GM18499 (cell line): ENCODE data around the gene ACBD6.

Source experiments
- ATAC-seq: cut with Tn5 transposase; IDR thresholded peaks from one replicate; pipeline ENCODE4 v1.9.1; 2021; ENCODE audit warnings: moderate number of reproducible peaks; ENCODE audit not compliant: insufficient read depth, unreplicated experiment

The ACBD6 gene

DNA sequence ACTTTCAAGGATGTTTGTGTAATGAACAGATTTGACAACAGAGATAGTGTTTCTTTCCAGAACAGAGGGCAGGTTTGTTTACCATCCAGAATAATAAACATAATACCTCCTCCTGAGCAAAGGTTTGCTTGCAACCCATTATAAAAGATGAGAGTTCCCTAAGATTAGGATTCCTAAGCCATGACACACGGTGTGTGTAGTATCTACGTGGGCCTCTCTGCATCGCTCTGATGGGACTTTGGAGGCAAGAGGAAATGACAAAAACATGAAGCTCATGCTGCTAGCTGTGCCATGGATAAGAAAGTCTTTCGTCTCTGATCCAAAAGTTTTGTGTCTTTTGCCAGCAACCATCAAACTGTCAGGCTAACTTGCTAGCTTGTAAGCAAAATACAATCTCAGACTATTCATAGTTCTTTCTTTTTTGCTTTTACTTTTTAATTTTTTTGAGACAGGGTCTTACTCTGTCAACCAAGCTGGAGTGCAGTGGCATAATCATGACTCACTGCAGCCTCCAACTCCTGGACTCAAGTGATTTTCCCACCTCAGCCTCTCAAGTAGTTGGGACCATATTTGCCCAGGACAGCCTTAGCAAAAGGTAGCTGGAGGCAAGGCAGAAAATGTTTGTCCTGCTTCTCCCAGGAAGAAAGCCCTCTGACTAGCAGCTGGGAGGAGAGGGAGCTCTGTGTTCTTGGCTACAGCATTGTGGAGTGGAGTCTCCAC, 191.2 kb downstream of the ACBD6 start:
- ATAC-seq, result no peak

DNA sequence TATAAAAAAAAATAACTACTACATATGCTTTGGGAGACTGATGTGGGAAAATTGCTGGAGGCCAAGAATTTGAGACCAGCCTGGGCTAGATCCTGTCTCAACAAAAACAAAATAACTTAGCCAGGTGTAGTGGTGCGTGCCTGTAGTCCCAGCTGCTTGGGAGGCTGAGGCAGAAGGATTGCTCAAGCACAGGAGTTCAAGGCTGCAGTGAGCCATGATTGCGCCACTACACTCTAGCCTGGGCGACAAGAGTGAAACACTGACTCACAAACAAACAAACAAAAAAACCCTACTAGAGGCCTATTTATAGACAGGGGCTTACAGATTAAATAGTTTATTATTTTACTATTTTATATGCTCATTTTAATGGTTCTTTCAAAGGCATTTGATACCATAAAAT, 192.3 kb downstream of the ACBD6 start:
- ATAC-seq, result no peak

DNA sequence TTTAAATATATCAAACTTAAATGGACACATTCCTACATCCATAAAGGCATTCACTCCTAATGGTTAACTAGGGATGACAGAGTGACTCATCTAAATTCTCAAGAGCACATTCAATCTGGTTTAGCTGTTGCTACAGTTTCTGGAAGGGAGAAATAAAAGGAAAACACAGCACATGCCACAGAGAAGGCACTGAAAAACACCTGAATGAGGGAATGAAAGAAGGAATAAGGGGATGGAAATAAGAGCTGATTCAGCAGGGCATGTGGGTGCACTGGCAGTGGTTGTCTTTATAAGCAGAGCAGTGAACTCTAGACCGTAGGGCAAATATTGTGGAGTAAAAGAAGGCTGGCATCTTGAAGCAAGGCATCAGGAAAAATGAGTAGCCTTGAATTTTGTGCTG, 193.0 kb downstream of the ACBD6 start:
- ATAC-seq, result no peak

DNA sequence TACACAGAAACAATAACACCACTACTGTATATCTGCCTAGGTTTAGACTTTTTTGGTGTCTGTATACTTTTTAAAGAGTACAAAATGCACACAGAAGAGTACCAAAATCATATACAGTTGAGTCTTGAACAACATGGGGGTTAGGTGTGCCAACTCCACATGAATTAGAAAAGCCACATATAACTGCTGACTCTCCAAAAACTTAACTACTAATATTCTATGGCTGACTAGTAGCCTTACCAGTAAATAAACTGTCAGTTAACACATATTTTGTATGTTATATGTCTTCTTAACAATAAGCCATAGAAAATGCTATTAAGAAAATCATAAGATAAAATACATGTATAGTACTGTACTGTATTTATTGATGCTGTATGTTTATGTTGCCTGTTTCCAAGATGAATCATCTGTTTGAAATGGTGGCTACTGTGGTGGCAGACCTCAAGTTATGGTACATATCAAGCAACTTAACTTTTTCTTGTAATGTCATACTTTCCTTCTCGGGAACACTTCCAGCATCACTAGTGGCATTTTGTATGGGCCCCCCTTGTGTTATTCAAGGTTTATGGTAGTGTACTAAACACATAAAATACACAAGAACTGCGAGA, 201.1 kb downstream of the ACBD6 start:
- ATAC-seq, result no peak

DNA sequence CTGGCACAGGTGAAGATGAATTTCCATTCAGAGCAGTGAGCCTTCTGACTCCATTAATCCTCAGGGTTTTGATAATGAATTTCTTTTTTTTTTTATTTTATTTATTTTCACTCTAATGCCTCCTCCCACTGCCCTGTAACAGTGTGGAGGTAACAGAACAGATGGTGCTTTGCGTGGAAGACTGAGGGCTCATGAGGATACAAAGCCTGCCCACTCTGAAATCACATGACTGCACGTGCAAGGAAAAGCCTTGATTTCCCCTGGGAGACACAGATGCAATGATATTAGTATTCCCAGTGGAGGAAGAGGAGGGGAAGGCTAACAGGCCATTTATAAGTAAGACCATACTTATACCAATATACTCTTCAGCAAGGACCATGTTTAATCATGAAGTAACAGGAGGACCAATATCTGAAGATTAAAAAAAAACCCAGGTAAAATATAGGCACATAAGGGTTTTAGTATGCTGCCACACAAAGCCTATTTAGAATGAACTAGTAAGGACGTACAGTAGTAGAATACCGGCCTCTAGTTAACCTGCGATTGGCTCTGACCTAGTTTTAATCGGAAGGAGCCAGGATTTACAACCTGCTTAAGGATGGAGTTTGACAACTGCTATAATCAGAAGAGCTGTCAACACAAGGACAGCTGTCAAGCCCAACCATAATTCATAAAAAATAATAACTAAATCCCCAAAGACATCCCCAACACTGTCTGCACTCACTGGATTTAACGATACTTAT, 202.7 kb downstream of the ACBD6 start:
- no peak for ATAC-seq

DNA sequence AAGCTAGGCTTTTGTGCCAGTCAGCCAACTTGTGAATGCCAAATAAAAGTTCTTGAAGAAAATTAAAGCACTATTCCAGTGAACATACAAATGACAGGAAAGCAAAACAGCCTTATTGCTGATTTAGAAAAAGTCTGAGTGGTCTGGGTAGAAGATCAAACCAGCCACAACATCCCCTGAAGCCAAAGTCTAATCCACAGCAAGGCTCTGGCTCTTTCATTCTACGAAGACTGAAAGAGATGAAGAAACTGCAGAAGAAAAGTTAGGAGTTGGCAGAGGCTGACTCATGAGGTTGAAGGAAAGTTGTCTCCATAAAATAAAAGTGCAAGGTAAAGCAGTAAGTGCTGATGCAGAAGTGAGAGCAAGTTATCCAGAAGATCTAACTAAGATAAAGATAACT, 206.4 kb downstream of the ACBD6 start:
- no peak for ATAC-seq

DNA sequence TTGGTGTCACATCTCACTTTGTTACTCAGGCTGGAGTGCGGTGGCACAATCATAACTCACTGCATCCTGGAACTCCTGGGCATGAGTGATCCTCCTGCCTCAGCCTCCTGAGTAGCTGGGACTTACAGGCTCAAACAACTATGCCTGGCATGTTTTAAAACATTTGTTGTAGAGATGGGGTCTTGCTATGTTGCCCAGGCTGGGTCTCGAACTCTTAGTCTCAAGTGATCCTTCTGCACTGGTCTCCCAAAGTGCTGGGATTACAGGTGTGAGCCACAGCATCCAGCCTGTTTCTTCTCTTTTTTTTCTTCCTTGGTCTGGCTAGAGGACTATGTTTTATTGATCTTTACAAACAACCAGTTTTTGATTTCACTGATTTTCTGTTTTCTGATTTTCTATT, 207.7 kb downstream of the ACBD6 start:
- no peak for ATAC-seq

DNA sequence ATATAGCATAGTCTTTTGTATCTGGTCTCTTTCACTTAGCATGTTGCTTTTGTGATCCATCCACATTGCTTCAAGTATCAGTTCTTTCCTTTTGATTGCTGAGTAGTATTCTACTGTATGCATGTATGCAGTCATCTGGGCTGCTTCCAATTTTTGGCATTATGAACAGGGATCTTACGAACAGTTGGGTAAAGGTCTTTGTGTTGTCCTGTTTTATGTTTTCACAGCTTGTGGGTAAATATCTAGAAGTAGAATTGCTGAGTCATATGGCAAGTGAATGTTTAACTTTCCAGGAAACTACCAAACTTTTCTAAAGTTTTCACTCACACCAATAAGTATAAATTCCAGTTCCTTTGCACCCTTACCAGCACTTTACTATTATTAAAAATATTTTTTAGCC, 211.4 kb downstream of the ACBD6 start:
- ATAC-seq, result no peak

DNA sequence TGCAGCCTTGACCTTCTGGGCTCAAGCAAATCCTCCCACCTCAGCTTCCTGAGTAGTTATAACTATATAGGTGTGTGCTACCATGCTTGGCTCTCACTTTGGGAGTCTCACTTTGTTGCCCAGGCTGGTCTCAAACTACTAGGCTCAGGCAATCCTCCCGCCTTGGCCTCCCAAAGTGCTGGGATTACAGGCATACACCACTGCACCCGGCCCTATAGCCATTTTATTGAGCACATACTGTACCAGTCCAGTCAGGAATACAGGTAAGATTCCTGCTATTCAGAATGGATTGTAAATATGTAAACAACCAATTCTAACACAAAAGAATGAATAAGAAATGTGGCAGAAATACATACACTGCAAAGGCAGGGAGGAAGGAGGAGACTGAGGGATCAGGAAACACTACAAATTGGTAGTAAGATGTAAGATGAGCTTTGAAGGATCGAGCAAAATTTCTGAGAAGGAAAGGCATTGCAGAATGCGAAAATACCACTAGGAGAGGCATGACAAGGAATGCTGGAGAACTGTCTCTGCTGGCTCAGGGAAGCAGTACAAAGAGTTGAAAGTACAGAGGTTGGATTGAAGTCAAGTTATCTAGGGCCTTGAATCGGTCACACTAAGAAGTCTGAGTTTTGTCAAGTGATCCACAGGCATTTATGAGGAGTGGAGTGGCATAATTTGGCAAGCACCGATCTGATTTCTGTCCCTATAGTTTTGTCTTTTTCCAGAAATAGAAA, 211.9 kb downstream of the ACBD6 start:
- no peak for ATAC-seq

DNA sequence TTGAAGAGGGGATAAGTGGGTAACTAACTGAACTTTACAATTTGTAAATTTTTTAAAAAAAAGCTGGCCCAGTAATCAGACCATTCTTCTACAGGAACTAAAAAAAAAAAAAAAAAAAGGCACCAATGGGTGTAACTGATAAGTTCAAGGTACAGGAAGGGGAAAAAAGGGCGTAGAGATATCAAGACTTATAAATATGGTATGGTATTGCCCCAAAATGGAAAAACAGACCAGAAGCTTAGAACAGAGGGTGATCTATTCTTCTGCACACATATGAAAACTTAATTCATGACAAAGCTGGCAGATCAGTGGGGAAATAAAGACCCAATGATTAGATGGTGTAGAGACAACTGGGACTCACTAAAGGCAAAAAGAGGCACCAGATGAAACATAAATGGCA, 213.4 kb downstream of the ACBD6 start:
- no peak for ATAC-seq

DNA sequence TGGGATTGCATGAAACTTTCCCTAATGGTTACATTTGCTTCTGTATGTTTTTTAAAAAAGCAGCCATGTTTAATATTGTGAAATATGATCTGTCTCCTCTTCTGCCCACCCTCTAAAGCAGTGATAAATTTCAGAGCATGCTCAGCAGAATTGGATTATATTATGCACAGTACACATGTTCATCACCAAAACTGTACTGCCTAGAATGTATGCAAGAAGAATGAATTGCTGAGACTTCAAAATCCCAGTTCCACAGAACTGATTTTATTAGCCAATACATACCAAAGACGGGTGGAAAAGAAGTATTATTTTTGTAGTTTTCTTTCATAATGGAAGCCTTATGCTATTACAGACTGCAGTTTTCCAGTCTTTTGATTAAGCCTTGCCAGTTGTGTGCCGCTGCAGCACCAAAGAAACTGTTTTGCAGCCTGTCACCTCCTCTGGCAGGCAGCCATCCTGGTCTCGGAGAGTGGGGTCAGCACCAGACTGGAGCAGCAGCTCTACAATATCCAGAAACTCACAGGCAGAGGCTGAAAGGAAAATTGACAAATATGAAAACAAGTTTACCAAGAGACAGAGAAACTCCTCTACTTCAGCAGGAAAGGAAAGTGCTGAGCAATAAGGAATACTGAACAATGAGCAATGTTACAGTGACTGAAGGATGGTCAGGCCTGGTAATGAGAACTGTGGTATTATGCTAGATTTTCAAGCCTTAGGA, 214.2 kb downstream of the ACBD6 start:
- no peak for ATAC-seq

DNA sequence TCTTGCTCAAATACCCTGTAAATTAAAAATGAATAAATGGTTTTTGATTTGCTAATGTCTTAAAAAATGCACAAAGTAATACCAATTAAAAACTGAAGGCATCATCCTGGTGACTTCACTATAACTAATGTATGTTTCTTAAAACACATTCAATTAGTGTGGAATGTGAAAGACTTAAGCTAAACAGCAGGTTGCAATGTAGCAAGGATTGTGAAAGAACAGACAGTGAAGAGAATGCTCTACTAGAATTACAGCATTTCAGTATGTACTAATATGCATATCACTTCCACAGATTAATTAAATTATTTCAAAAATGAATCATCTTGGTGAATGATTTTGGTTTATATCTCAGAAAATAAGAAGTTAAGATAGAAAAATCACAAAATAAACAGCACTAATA, 216.0 kb downstream of the ACBD6 start:
- no peak for ATAC-seq

DNA sequence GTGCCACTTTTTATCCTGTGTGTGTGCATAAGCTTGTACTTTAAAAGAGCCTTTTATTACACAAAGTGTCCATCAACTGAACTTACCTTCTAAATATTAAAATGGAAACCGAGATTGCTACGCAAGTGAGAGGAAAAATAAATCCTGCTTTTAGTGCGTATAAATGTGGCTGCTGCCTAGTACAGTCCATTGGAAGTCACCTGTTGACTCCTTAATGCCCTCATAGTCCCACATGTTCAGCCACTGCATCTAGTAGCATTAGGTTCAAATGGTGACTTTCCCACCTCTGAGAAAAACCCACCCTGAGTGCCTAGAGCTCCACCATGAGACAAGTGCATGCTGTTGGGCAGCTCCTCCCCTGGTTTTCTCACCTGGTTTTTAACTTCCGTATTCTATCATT, 219.3 kb downstream of the ACBD6 start:
- ATAC-seq, result no peak

DNA sequence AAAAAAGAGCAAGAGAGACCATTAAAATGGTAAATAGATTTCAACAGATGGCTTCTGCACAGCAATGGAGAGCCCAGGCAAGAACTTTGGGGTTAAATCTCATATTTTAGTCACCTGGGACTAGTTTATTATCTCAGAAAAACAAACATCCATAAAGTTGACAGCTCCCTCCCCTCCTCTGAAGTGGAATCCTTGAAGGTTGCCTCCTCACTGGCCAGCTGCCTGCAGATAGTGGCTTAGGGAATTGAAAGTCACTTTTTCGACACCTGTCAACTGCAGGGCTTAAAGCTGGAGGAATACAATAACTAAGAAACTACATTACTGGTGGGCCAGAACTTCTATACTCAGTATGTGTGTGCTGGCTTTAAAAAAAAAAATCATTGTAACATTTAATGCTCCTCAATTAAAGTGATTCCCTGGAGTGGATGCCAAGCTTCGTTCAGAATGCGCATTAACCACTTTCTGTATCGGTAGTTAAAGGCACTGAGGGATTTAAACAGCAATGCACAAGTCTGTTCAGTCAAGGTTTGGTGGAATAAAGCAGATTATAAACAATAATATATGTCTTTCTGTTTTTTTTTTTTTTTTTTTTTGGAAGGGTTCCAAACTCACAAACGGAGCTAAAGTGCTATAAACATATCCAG, 219.9 kb downstream of the ACBD6 start:
- ATAC-seq, result no peak

DNA sequence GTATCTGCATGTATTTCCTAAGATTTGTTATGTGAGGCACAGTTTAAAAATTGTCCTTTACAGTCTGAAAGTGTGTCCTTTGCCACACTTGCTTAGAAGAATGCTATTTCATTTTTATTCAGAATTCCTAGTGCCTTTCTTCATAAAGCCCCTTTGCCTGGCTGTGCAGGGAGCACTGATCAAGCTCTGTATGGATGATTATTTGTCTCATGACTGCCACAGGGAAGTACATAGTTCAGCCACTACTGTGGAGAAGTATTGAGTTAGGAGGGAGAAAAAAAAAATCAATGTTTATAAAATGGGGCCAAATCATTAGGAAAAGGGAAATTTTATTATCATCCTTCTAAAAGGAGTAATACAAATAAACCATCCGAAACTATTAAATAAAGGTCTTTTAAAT, 220.9 kb downstream of the ACBD6 start:
- ATAC-seq, result no peak

DNA sequence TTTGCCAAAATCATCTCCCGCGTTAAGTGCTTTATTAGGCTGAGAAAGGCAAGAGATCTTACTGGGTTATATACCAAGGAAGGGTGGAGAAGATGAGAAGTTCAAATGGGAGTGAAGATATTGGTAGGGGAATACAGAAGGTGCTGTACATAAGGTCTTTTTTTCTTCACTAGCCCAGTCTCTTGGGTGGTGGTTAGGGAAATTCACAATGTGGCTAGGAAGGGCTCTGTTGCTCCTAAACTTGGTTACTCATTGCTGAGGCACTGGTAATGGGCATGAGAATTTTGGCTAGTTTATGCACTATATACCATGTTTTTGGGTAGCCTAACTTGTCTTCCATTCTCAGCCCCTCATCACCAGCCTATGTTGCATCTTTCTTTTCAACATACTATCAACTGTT, 221.8 kb downstream of the ACBD6 start:
- ATAC-seq, result no peak

DNA sequence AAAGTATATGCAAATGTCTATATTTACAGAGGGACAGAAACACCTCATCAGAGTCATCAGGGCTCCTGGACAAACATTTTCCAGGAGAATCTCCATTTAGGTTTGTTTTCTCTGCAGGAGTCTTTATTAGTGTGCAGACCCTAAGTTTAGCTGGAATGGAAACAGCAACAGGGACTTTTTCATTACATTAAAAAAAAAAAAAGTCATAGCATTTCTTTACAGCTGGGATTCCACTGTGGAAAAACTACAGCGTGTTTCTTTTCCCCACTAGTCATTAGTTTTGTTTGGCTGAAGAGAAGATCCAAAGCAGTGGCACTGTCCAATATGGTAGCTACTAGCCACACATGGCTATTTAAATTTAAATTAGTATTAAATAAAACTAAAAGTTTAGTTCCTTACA, 222.7 kb downstream of the ACBD6 start:
- no peak for ATAC-seq

DNA sequence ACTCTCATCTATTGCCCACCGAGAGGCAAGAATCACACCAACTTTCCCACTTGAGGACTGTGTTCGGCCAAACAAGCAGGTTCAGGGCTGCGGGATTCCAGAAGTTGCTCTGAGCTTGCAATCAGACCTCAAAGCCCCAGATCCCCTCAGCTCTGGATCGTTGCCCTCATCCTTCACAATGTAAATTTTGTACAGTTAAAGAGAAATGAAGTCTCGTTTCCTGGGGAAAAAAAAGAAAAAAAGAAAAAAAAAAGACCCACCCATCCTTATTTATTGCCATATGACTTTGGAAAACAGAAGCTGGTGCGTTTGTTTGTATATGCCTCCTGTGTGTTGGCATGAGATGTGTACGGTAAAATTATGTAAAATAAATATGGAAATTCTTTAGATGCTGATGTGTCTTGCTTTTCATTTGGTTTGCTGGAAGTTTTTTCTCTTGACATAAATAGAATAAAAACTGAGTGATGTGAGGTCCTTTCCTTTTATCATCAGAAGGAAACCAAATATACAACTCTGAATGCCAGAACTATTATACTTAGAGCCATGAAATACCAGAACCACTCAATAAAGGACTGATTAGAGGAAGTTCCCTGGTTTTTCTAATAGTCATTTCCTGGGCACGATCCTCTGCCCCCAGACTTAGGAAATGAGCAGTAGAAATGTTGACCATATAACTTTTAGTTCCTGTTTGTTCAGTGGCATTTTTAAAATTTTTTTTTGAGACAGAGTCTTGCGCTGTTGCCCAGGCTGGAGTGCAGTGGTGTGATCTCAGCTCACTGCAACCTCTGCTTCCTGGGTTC, 223.6 kb downstream of the ACBD6 start:
- ATAC-seq, result no peak

DNA sequence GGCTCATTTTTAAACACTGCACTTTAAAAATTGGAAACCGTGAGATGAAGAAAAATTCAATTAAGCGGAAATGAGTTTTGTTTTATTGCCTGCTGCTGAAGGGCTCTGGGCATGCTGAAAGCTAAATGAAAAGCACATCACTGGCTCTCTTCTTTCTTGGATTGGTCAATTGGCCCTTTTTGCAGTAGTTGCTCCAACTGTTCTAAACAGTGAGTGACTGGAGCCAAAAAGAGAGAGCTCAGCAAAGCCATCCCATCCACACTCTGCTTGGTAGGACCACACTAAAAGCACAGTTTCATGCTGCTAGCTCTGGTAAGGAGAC, 224.2 kb downstream of the ACBD6 start:
- ATAC-seq, result no peak
